ENCODE results near the gene ZNF727.
"Not testable (repeated sequence)": the region's sequence is repeated elsewhere in the genome, so short reads cannot be mapped to it uniquely, and the experiment has no call there.

ZNF727 gene

DNA sequence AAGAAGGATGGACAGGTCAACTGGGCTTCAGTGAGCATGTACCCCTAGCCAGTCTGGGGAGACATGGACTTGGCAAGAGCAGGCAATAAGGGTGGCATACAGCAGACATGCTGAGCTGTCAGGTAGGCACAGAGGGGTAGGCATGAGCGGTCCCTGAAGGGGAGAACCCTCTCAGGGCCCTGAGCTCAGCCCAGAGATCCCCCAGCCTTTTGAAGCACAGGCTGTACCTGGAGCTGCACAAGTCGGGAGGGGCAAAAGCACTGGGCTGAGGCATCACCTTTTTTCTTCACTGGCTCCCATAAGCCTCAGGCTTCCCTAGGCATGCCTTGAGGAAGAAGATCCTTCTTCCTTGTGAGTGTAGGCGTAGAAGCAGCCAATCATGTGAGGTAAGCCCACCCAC is 42.3 kb downstream of the ZNF727 start:
- DNase-seq (ENCODE audit: low read depth) = no peak
- H3K4me3 ChIP-seq (ENCODE audit: low read depth, low read length) = no peak overlapping the region
- TF ChIP-seq, protein P1, sequence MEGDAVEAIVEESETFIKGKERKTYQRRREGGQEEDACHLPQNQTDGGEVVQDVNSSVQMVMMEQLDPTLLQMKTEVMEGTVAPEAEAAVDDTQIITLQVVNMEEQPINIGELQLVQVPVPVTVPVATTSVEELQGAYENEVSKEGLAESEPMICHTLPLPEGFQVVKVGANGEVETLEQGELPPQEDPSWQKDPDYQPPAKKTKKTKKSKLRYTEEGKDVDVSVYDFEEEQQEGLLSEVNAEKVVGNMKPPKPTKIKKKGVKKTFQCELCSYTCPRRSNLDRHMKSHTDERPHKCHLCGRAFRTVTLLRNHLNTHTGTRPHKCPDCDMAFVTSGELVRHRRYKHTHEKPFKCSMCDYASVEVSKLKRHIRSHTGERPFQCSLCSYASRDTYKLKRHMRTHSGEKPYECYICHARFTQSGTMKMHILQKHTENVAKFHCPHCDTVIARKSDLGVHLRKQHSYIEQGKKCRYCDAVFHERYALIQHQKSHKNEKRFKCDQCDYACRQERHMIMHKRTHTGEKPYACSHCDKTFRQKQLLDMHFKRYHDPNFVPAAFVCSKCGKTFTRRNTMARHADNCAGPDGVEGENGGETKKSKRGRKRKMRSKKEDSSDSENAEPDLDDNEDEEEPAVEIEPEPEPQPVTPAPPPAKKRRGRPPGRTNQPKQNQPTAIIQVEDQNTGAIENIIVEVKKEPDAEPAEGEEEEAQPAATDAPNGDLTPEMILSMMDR (IDR thresholded peaks at IDR 0.05; ENCODE audit: insufficient read depth, low read depth, low read length, missing control alignments) = no peak

DNA sequence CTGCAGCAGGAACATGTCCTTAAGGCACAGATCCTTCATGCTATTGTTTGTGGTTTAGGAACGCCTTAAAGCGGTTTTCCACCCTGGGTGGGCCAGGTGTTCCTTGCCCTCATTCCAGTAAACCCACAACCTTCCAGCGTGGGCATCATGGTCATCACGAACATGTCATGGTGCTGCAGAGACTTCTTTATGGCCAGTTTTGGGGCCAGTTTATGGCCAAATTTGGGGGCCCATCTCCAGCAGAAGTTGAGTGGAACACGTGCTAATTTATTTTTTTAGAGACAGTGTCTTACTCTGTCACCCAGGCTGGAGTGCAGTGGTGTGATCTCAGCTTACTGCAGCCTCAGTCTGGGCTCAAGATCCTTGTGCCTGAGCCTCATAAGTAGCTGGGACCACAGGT is 43.6 kb downstream of the ZNF727 start:
- DNase-seq (ENCODE audit: low read depth); H3K4me3 ChIP-seq (ENCODE audit: low read depth, low read length): not testable (repeated sequence)
